Prostate gland (tissue), 2 donors: ENCODE measurements around the gene TREX2.

ENCODE experiments used
- CTCF ChIP-seq, 4 experiments: fragments of 200-600 bp in 2 of 4; fragments of 450-650 bp in 2 of 4; sonication (generic) in 2 of 4; IDR thresholded peaks; 1 replicate in 3 of 4; 2 replicates in 1 of 4; pipeline ENCODE4 v1.5.1; 2016 to 2019; ENCODE audit warnings: antibody characterized with exemption in 4 of 4, mild to moderate bottlenecking in 2 of 4, moderate library complexity in 2 of 4
- POLR2A ChIP-seq: fragments of 450-650 bp; IDR thresholded peaks from one replicate; pipeline ENCODE4 v1.6.1; 2016; ENCODE audit warnings: antibody characterized with exemption, mild to moderate bottlenecking
- POLR2AphosphoS5 ChIP-seq: sonication (generic); formaldehyde crosslinking; IDR thresholded peaks from one replicate; pipeline ENCODE4 v1.6.1; 2017; ENCODE audit warnings: antibody characterized with exemption

GRCh38 chrX:153405426-153405825 is 40.4 kb downstream of the TREX2 start:
- TF ChIP-seq CTCF (IDR thresholded peaks at IDR 0.05) = no peak
- TF ChIP-seq POLR2A = no peak
- TF ChIP-seq POLR2AphosphoS5 = no peak
